ENCODE results near the gene DNAJC18.

Gene DNAJC18

GRCh38 chr5:139475865-139476617, 36.7 kb upstream of the DNAJC18 start:
- DNase-seq (ENCODE audit: low read depth) = no peak
- no peak for TF ChIP-seq CTCF (conservative IDR thresholded peaks at IDR 0.05; ENCODE audit: control insufficient read depth, insufficient read depth, low read depth, low read length)
- H3K4me3 ChIP-seq (ENCODE audit: control insufficient read depth, low read depth, low read length) = no peak overlapping the region

- H3K4me3 ChIP-seq (ENCODE audit: control insufficient read depth, low read depth, low read length) = no peak overlapping the region
- no peak for TF ChIP-seq CTCF (conservative IDR thresholded peaks at IDR 0.05; ENCODE audit: control insufficient read depth, insufficient read depth, low read depth, low read length)
- DNase-seq (ENCODE audit: low read depth) = peak; percentile 81
Measured at GRCh38 chr5:139474890-139475791, 35.8 kb upstream of the DNAJC18 start.

- no peak overlapping the region for H3K4me3 ChIP-seq (ENCODE audit: control insufficient read depth, low read depth, low read length)
- TF ChIP-seq CTCF (conservative IDR thresholded peaks at IDR 0.05; ENCODE audit: control insufficient read depth, insufficient read depth, low read depth, low read length) = no peak
- peak; percentile 14 for DNase-seq (ENCODE audit: low read depth)
Measured at GRCh38 chr5:139473565-139473964, 34.2 kb upstream of the DNAJC18 start.

GRCh38 chr5:139473105-139473504, 33.8 kb upstream of the DNAJC18 start:
- no peak for DNase-seq (ENCODE audit: low read depth)
- no peak overlapping the region for H3K4me3 ChIP-seq (ENCODE audit: control insufficient read depth, low read depth, low read length)
- no peak for TF ChIP-seq CTCF (conservative IDR thresholded peaks at IDR 0.05; ENCODE audit: control insufficient read depth, insufficient read depth, low read depth, low read length)

- TF ChIP-seq CTCF (conservative IDR thresholded peaks at IDR 0.05; ENCODE audit: control insufficient read depth, insufficient read depth, low read depth, low read length) = no peak
- H3K4me3 ChIP-seq (ENCODE audit: control insufficient read depth, low read depth, low read length) = no peak overlapping the region
- DNase-seq (ENCODE audit: low read depth) = no peak
Measured at GRCh38 chr5:139472386-139473030, 33.2 kb upstream of the DNAJC18 start.

- no peak for TF ChIP-seq CTCF (conservative IDR thresholded peaks at IDR 0.05; ENCODE audit: control insufficient read depth, insufficient read depth, low read depth, low read length)
- no peak for DNase-seq (ENCODE audit: low read depth)
- no peak within 1 kb of the TSS for H3K4me3 ChIP-seq (ENCODE audit: control insufficient read depth, low read depth, low read length)
Measured at GRCh38 chr5:139470821-139471300, 31.5 kb upstream of the DNAJC18 start, which contains the start of gene SMIM33. Gene SMIM33, plus strand, starts transcription at chr5:139471004. Its CDS starts 118 bp downstream, at chr5:139471122.

Measured in fibroblast of mammary gland (primary cell).